ENCODE measurements around the gene KAZALD1. TPM values are rescaled to one million over a fixed set of nuclear protein-coding genes. Genes with fewer than 3 reads are reported as not detected.

The KAZALD1 gene
- total and polyA plus RNA-seq, 4 experiments from 2014 or later: not detected

DNA sequence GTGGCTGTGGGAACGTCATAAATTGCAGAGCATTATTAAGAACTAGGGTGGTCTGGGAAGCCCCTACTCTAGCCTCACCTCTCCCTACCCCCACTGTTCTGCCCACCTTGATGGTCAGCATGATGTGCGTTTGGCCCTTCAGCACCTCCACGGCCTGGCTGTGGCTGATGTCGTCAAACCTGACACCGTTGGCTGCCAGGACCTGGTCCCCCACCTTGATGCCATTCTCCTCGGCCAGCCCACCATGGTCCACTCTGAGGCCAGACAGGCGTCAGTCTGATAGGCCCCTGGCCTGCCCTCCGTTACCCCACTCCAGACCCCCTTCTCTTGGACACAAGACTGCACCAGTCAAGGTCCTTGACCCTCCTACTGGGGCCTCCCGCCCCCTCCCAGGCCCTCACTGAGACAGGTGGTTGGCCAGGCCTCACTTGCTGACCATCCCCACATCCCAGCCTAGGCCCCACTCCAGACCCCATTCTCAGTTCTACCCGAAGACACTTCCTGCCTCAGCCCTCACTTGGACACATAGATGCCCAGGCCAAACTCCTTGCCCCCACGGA, 40.0 kb upstream of the KAZALD1 start:
- Histone ChIP-seq H3K27me3 (ENCODE audit: insufficient read depth, low read length) (peaks cover 4% of the 10 kb centered on the region), H3K4me3 (ENCODE audit: low read length in 2 of 2) (no peak overlapping the region), H3K27ac (ENCODE audit: low read depth, low read length) (no peak overlapping the region), H3K4me1 (ENCODE audit: insufficient read depth, low read length) (no peaks in the 10 kb centered on the region), H3K36me3 (ENCODE audit: insufficient read depth, low read length) (no peaks in the 10 kb centered on the region), H3K9me3 (ENCODE audit: control insufficient read depth in 1 of 2, low read length in 2 of 2) (no peaks in the 10 kb centered on the region)
- Mint-ChIP-seq H3K27me3 (peaks cover 15 to 20% of the 10 kb centered on the region in 2 donors), H3K4me3 (no peak overlapping the region), H3K9me3 (no peaks in the 10 kb centered on the region), H3K27ac (no peak overlapping the region), H3K4me1 (peaks cover 0 to 4% (median 2%) of the 10 kb centered on the region in 4 donors), H3K36me3 (no peaks in the 10 kb centered on the region)
- ChIA-PET POLR2A (ENCODE audit: partially characterized antibody) (interaction anchor here (0.7 kb wide), 1 partner anchor 9 kb away, joined by 3 read pairs; the partner anchor contains the start of gene PDZD7), CTCF (ENCODE audit: partially characterized antibody) (no interaction called here)
- intact Hi-C loops (cut with micrococcal nuclease): no loop called here
- no peak for DNase-seq

DNA sequence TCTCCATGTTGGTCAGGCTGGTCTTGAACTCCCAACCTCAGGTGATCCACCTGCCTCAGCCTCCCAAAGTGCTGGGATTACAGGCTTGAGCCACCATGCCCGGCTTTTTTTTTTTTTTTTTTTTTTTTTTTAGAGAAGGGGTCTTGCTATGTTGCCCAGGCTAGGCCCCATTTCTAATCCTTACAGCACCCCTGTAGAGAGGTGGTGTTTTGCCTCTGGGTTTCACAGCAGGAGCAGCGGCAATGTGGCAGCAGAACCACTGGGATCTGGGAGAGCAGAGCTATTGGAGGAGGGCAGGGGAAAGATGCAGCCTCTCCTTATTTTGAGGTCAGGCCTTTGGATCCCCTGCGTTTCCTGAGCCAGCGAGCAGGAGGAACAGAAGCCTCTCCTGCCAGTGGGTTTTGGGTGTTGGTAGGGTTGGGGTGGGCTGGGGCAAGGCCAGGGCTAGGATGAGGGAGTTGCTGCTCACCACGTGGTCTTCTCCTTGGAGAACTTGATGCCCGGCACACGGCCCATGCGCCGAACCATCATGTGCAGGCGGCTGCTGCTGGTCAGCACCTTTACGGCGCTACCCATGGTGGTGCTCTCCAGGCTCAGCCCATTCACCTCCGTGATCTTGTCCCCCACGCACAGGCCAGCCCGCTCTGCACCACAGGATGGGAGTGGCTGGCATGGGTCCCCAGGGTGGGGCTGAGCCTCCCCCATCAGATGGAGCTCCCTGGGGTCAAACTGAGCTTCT, 38.7 kb upstream of the KAZALD1 start:
- DNase-seq: no peak
- ChIA-PET POLR2A (ENCODE audit: partially characterized antibody) (interaction anchor here (0.6 kb wide), 1 partner anchor 167 kb away, joined by 3 read pairs; no protein-coding TSS in a partner anchor), CTCF (ENCODE audit: partially characterized antibody) (interaction anchor here (0.6 to 2.4 kb wide), 5 partner anchors 9 to 31 kb away, joined by 3 to 10 read pairs (median 3); no protein-coding TSS in a partner anchor)
- H3K4me3 ChIP-seq (ENCODE audit: low read length in 2 of 2): no peak overlapping the region
- no peaks in the 10 kb centered on the region for H3K36me3 ChIP-seq (ENCODE audit: insufficient read depth, low read length)
- no peaks in the 10 kb centered on the region for H3K9me3 ChIP-seq (ENCODE audit: control insufficient read depth in 1 of 2, low read length in 2 of 2)
- no peak overlapping the region for H3K4me3 Mint-ChIP-seq
- intact Hi-C loops (cut with micrococcal nuclease): no loop called here
- no peaks in the 10 kb centered on the region for H3K36me3 Mint-ChIP-seq
- peaks cover 0 to 1% (median 0%) of the 10 kb centered on the region in 8 donors for H3K9me3 Mint-ChIP-seq
- no peak overlapping the region for H3K27ac ChIP-seq (ENCODE audit: low read depth, low read length)
- H3K4me1 Mint-ChIP-seq: peaks cover 0 to 4% (median 2%) of the 10 kb centered on the region in 4 donors
- H3K27me3 ChIP-seq (ENCODE audit: insufficient read depth, low read length): no peaks in the 10 kb centered on the region
- peaks cover 8 to 14% of the 10 kb centered on the region in 2 donors for H3K27me3 Mint-ChIP-seq
- no peaks in the 10 kb centered on the region for H3K4me1 ChIP-seq (ENCODE audit: insufficient read depth, low read length)
- no peak overlapping the region for H3K27ac Mint-ChIP-seq

DNA sequence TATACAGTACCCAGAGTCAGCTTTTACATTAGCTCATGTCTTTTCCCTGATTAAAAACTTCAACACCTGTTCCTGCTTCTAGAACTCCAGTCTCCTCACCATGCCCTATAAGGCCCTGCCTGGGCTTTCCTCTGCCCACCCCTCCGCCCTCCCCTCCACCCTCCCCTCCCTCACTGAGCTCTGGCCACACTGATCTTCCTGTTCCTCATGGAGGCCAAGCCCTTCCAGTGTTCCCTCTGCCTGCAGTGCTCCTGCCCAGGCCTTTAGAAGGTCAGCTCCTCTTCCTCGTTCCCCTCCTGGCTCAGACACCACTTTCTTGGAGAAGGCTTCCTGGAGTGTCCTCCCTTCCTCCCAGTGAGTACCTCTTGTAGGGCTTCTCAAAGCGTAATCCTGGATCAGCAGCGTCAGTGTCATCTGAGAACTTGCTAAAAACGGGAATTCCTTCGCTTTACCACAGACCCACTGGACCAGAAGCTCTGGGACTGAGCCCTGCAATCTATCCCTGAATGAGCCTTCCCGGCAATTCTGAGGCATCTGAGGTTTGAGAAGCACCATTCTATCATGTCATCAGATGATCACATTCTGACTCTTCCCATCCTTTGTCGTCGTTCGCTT, 34.6 kb upstream of the KAZALD1 start:
- DNase-seq: no peak
- peaks cover under 1 to 13% (median 1%) of the 10 kb centered on the region in 4 donors for H3K4me1 Mint-ChIP-seq
- no peak overlapping the region for H3K27ac ChIP-seq (ENCODE audit: low read depth, low read length)
- ChIA-PET POLR2A (ENCODE audit: partially characterized antibody) (no interaction called here), CTCF (ENCODE audit: partially characterized antibody) (interaction anchor here (0.9 to 5.7 kb wide), 6 partner anchors 7 to 30 kb away, joined by 3 to 60 read pairs (median 6); no protein-coding TSS in a partner anchor)
- H3K36me3 ChIP-seq (ENCODE audit: insufficient read depth, low read length): no peaks in the 10 kb centered on the region
- H3K4me3 ChIP-seq (ENCODE audit: low read length in 2 of 2): no peak overlapping the region
- H3K27me3 Mint-ChIP-seq: no peaks in the 10 kb centered on the region
- H3K9me3 Mint-ChIP-seq: peaks cover 0 to 1% (median 0%) of the 10 kb centered on the region in 8 donors
- no peak overlapping the region for H3K4me3 Mint-ChIP-seq
- H3K9me3 ChIP-seq (ENCODE audit: control insufficient read depth in 1 of 2, low read length in 2 of 2): no peaks in the 10 kb centered on the region
- H3K27ac Mint-ChIP-seq: no peak overlapping the region
- H3K4me1 ChIP-seq (ENCODE audit: insufficient read depth, low read length): peaks cover 8% of the 10 kb centered on the region
- intact Hi-C loops (cut with micrococcal nuclease): no loop called here
- no peaks in the 10 kb centered on the region for H3K27me3 ChIP-seq (ENCODE audit: insufficient read depth, low read length)
- H3K36me3 Mint-ChIP-seq: peaks cover 0 to 8% of the 10 kb centered on the region in 2 donors

DNA sequence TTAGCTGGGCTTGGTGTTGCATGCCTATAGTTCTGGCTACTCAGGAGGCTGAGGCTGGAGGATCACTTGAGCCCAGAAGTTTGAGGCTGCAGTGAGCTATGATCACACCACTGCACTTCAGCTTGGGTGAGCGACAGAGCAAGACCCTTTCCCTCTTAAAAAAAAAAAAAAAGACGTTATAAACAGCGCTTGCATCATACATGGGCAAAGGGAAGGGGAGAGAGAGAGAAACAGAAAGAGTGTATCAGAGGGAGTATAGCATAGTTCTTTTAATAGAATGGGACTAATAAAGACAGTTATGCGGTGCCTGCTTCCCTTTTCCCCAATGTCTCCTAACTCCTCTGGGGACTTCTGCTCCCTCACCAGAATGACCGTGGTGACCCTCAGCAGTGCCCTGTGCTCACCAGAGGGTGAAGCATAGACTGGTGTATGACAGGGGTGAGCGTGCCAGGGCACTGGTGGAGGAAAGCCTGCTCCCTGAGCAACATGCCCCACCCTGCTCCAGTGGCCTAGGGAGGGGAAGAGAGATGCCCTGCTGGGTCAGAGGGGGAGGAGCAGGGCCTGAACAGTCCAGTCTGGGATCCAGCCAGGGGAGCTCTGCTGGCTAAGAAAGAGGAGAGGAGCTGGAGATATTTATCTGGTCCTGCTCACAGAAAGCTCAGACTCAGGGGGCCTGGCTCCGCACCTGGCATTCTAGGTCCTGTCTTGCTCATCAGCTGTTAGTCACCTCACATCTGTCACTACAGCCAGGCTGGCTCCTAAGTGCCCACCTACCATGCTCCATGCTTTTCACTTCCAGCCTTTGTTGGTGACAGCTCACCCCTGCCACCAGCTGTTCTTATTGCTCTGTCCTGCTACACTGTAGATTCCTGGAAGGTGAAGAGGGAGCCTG, 33.1 kb upstream of the KAZALD1 start:
- intact Hi-C loops (cut with micrococcal nuclease): no loop called here
- no peak for DNase-seq
- Histone ChIP-seq H3K27me3 (ENCODE audit: insufficient read depth, low read length) (no peaks in the 10 kb centered on the region), H3K27ac (ENCODE audit: low read depth, low read length) (no peak overlapping the region), H3K4me3 (ENCODE audit: low read length in 2 of 2) (no peak overlapping the region), H3K36me3 (ENCODE audit: insufficient read depth, low read length) (no peaks in the 10 kb centered on the region), H3K9me3 (ENCODE audit: control insufficient read depth in 1 of 2, low read length in 2 of 2) (no peaks in the 10 kb centered on the region), H3K4me1 (ENCODE audit: insufficient read depth, low read length) (peaks cover 20% of the 10 kb centered on the region)
- H3K27ac Mint-ChIP-seq: peak overlapping the region in 1 of 7 donors; percentile 30
- H3K36me3 Mint-ChIP-seq: peaks cover 0 to 13% of the 10 kb centered on the region in 2 donors
- peaks cover 0 to 1% (median 0%) of the 10 kb centered on the region in 8 donors for H3K9me3 Mint-ChIP-seq
- ChIA-PET POLR2A (ENCODE audit: partially characterized antibody) (interaction anchor here (4.4 kb wide), 1 partner anchor 31 kb away, joined by 90 read pairs; the partner anchor contains the start of gene LZTS2), CTCF (ENCODE audit: partially characterized antibody) (interaction anchor here (1.0 to 5.7 kb wide), 5 partner anchors 9 to 31 kb away, joined by 3 to 60 read pairs (median 25); no protein-coding TSS in a partner anchor)
- H3K27me3 Mint-ChIP-seq: no peaks in the 10 kb centered on the region
- peak overlapping the region in 2 of 8 donors; percentile 17 to 30 for H3K4me3 Mint-ChIP-seq
- H3K4me1 Mint-ChIP-seq: peaks cover 8 to 27% (median 13%) of the 10 kb centered on the region in 4 donors

DNA sequence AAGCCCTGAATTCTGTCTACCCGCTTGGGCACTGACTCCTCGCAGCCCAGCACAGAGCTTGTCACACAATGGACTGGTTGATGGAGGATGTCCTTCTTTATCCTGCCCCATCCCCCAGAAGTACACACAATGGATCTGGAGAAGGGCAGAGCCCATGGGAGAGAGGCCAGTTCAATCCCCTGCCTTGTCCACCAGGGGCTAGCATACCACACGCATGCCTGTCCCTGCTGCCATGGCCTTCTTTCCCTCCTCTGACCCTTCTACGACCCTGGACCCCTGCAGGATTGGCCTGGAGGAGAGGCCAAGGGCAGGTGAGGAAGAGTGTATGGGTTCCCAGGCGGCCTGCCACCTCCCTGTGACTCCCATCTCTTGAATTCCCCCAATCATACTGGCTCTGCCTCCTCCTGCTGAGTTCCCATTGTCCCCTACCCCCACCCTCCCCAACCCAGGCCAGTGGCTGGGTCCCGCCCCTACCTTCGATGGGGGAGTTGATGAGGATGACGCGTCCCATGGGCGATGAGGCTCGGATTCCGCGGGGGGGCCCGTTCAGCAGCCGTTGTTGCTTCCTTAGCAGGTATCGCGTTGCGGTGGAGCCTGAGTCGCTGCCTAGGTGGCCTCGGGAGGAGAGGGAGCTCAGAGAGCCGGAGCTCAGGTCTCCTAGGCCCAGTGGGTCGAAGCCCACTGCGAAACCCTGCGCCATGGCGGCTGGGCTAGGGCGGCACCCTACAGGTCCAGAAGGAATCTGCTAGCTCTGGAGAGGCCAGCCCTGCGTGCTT, 32.1 kb upstream of the KAZALD1 start:
- Histone ChIP-seq H3K9me3 (ENCODE audit: control insufficient read depth in 1 of 2, low read length in 2 of 2) (no peaks in the 10 kb centered on the region), H3K27ac (ENCODE audit: low read depth, low read length) (no peak overlapping the region), H3K4me3 (ENCODE audit: low read length in 2 of 2) (no peak overlapping the region), H3K4me1 (ENCODE audit: insufficient read depth, low read length) (peaks cover 20% of the 10 kb centered on the region), H3K36me3 (ENCODE audit: insufficient read depth, low read length) (peaks cover under 1% of the 10 kb centered on the region), H3K27me3 (ENCODE audit: insufficient read depth, low read length) (no peaks in the 10 kb centered on the region)
- DNase-seq: no peak
- Mint-ChIP-seq H3K9me3 (peaks cover 0 to 1% (median 0%) of the 10 kb centered on the region in 8 donors), H3K27ac (no peak overlapping the region), H3K36me3 (peaks cover 0 to 17% of the 10 kb centered on the region in 2 donors), H3K4me3 (peak overlapping the region in 2 of 8 donors; percentile 5 to 61), H3K27me3 (no peaks in the 10 kb centered on the region), H3K4me1 (peaks cover 10 to 33% (median 15%) of the 10 kb centered on the region in 4 donors)
- ChIA-PET CTCF (ENCODE audit: partially characterized antibody) (interaction anchor here (1.4 to 5.7 kb wide), 7 partner anchors 11 to 37 kb away, joined by 4 to 60 read pairs (median 15); no protein-coding TSS in a partner anchor), POLR2A (ENCODE audit: partially characterized antibody) (interaction anchor here (1.0 to 4.4 kb wide), 5 partner anchors 12 to 38 kb away, joined by 3 to 90 read pairs (median 17); partner anchors contain the start of genes KAZALD1 and LZTS2)
- intact Hi-C loops (cut with micrococcal nuclease): loop anchor here (2.0 kb wide), 1 partner anchor 43 kb away; the partner anchor contains the start of genes MRPL43 and TWNK
